Measurements from ENCODE around the gene KANK4.

The KANK4 gene

GRCh38 chr1:62325081-62325480 is 5.8 kb upstream of the KANK4 start:
- H3K9ac ChIP-seq (ENCODE audit: low read depth, low read length) = no peak overlapping the region
- no peaks in the 10 kb centered on the region for H3K36me3 ChIP-seq (ENCODE audit: insufficient read depth, low read length)
- H3K4me1 ChIP-seq (ENCODE audit: insufficient read depth, low read length) = peaks cover 4% of the 10 kb centered on the region; the same call in 1 of the 2 replicates
- H3K9me3 ChIP-seq (ENCODE audit: control insufficient read depth, insufficient read depth, low read length) = no peaks in the 10 kb centered on the region; the same call in 1 of the 2 replicates

GRCh38 chr1:62321446-62321845 is 2.2 kb upstream of the KANK4 start:
- H3K36me3 ChIP-seq (ENCODE audit: insufficient read depth, low read length) = no peaks in the 10 kb centered on the region
- H3K4me1 ChIP-seq (ENCODE audit: insufficient read depth, low read length) = peaks cover 4% of the 10 kb centered on the region; the same call in 1 of the 2 replicates
- no peak overlapping the region; the same call in 1 of the 2 replicates for H3K9ac ChIP-seq (ENCODE audit: low read depth, low read length)
- H3K9me3 ChIP-seq (ENCODE audit: control insufficient read depth, insufficient read depth, low read length) = no peaks in the 10 kb centered on the region; the same call in 1 of the 2 replicates

- H3K9me3 ChIP-seq (ENCODE audit: control insufficient read depth, insufficient read depth, low read length) = no peaks in the 10 kb centered on the region; the same call in 1 of the 2 replicates
- peak overlapping the region; percentile 64 for H3K9ac ChIP-seq (ENCODE audit: low read depth, low read length)
- H3K4me1 ChIP-seq (ENCODE audit: insufficient read depth, low read length) = no peaks in the 10 kb centered on the region; the same call in 1 of the 2 replicates
- H3K36me3 ChIP-seq (ENCODE audit: insufficient read depth, low read length) = no peaks in the 10 kb centered on the region
These were observed 896 bp downstream of the KANK4 start for GRCh38 chr1:62318320-62318755.

GRCh38 chr1:62317021-62317768 is 2.0 kb downstream of the KANK4 start:
- H3K36me3 ChIP-seq (ENCODE audit: insufficient read depth, low read length) = no peaks in the 10 kb centered on the region
- no peaks in the 10 kb centered on the region; the same call in 1 of the 2 replicates for H3K4me1 ChIP-seq (ENCODE audit: insufficient read depth, low read length)
- no peak overlapping the region for H3K9ac ChIP-seq (ENCODE audit: low read depth, low read length)
- no peaks in the 10 kb centered on the region for H3K9me3 ChIP-seq (ENCODE audit: control insufficient read depth, insufficient read depth, low read length)

- Histone ChIP-seq H3K4me1 (ENCODE audit: insufficient read depth, low read length) (peaks cover 5% of the 10 kb centered on the region; the same call in 1 of the 2 replicates), H3K9ac (ENCODE audit: low read depth, low read length) (no peak overlapping the region), H3K9me3 (ENCODE audit: control insufficient read depth, insufficient read depth, low read length) (no peaks in the 10 kb centered on the region), H3K36me3 (ENCODE audit: insufficient read depth, low read length) (no peaks in the 10 kb centered on the region)
These were observed 3.1 kb downstream of the KANK4 start for GRCh38 chr1:62316135-62316534.

- Histone ChIP-seq H3K9ac (ENCODE audit: low read depth, low read length) (no peak overlapping the region), H3K9me3 (ENCODE audit: control insufficient read depth, insufficient read depth, low read length) (no peaks in the 10 kb centered on the region), H3K4me1 (ENCODE audit: insufficient read depth, low read length) (peaks cover 5% of the 10 kb centered on the region; the same call in 1 of the 2 replicates), H3K36me3 (ENCODE audit: insufficient read depth, low read length) (no peaks in the 10 kb centered on the region)
These were observed 3.8 kb downstream of the KANK4 start for GRCh38 chr1:62315387-62315786.

- no peak overlapping the region for H3K9ac ChIP-seq (ENCODE audit: low read depth, low read length)
- H3K36me3 ChIP-seq (ENCODE audit: insufficient read depth, low read length) = no peaks in the 10 kb centered on the region
- H3K4me1 ChIP-seq (ENCODE audit: insufficient read depth, low read length) = peaks cover 5% of the 10 kb centered on the region; the same call in 1 of the 2 replicates
- no peaks in the 10 kb centered on the region for H3K9me3 ChIP-seq (ENCODE audit: control insufficient read depth, insufficient read depth, low read length)
These were observed 4.5 kb downstream of the KANK4 start for GRCh38 chr1:62314454-62315350.

GRCh38 chr1:62312698-62313097 is 6.5 kb downstream of the KANK4 start:
- Histone ChIP-seq H3K4me1 (ENCODE audit: insufficient read depth, low read length) (peaks cover 5% of the 10 kb centered on the region; the same call in 1 of the 2 replicates), H3K36me3 (ENCODE audit: insufficient read depth, low read length) (no peaks in the 10 kb centered on the region), H3K9me3 (ENCODE audit: control insufficient read depth, insufficient read depth, low read length) (no peaks in the 10 kb centered on the region), H3K9ac (ENCODE audit: low read depth, low read length) (no peak overlapping the region)

GRCh38 chr1:62311473-62311943 is 7.7 kb downstream of the KANK4 start:
- Histone ChIP-seq H3K36me3 (ENCODE audit: insufficient read depth, low read length) (no peaks in the 10 kb centered on the region), H3K4me1 (ENCODE audit: insufficient read depth, low read length) (peaks cover 5% of the 10 kb centered on the region; the same call in 1 of the 2 replicates), H3K9ac (ENCODE audit: low read depth, low read length) (no peak overlapping the region), H3K9me3 (ENCODE audit: control insufficient read depth, insufficient read depth, low read length) (no peaks in the 10 kb centered on the region)

GRCh38 chr1:62309906-62310305 is 9.3 kb downstream of the KANK4 start:
- H3K9ac ChIP-seq (ENCODE audit: low read depth, low read length) = no peak overlapping the region
- H3K36me3 ChIP-seq (ENCODE audit: insufficient read depth, low read length) = no peaks in the 10 kb centered on the region
- no peaks in the 10 kb centered on the region for H3K9me3 ChIP-seq (ENCODE audit: control insufficient read depth, insufficient read depth, low read length)
- peaks cover 5% of the 10 kb centered on the region; the same call in 1 of the 2 replicates for H3K4me1 ChIP-seq (ENCODE audit: insufficient read depth, low read length)

GRCh38 chr1:62308606-62309005 is 10.6 kb downstream of the KANK4 start:
- no peak overlapping the region for H3K9ac ChIP-seq (ENCODE audit: low read depth, low read length)
- no peaks in the 10 kb centered on the region for H3K9me3 ChIP-seq (ENCODE audit: control insufficient read depth, insufficient read depth, low read length)
- H3K36me3 ChIP-seq (ENCODE audit: insufficient read depth, low read length) = no peaks in the 10 kb centered on the region
- H3K4me1 ChIP-seq (ENCODE audit: insufficient read depth, low read length) = peaks cover 5% of the 10 kb centered on the region; the same call in 1 of the 2 replicates

GRCh38 chr1:62307895-62308492 is 11.2 kb downstream of the KANK4 start:
- H3K9ac ChIP-seq (ENCODE audit: low read depth, low read length) = no peak overlapping the region
- no peaks in the 10 kb centered on the region for H3K36me3 ChIP-seq (ENCODE audit: insufficient read depth, low read length)
- H3K4me1 ChIP-seq (ENCODE audit: insufficient read depth, low read length) = peaks cover 5% of the 10 kb centered on the region; the same call in 1 of the 2 replicates
- no peaks in the 10 kb centered on the region for H3K9me3 ChIP-seq (ENCODE audit: control insufficient read depth, insufficient read depth, low read length)

GRCh38 chr1:62307446-62307845 is 11.8 kb downstream of the KANK4 start:
- Histone ChIP-seq H3K4me1 (ENCODE audit: insufficient read depth, low read length) (peaks cover 5% of the 10 kb centered on the region; the same call in 1 of the 2 replicates), H3K9ac (ENCODE audit: low read depth, low read length) (no peak overlapping the region), H3K9me3 (ENCODE audit: control insufficient read depth, insufficient read depth, low read length) (no peaks in the 10 kb centered on the region), H3K36me3 (ENCODE audit: insufficient read depth, low read length) (no peaks in the 10 kb centered on the region)

GRCh38 chr1:62306065-62306464 is 13.2 kb downstream of the KANK4 start:
- Histone ChIP-seq H3K36me3 (ENCODE audit: insufficient read depth, low read length) (no peaks in the 10 kb centered on the region), H3K9me3 (ENCODE audit: control insufficient read depth, insufficient read depth, low read length) (no peaks in the 10 kb centered on the region), H3K9ac (ENCODE audit: low read depth, low read length) (no peak overlapping the region), H3K4me1 (ENCODE audit: insufficient read depth, low read length) (peaks cover 11% of the 10 kb centered on the region; the same call in 1 of the 2 replicates)

Measured in ES-I3 (cell line).